GM18511 (cell line): ENCODE results near the gene SPOCD1.

Experiments used
- ATAC-seq: cut with Tn5 transposase; IDR thresholded peaks from one replicate; pipeline ENCODE4 v1.9.1; 2021; ENCODE audit warnings: mild to moderate bottlenecking, moderate library complexity; ENCODE audit not compliant: unreplicated experiment

Gene SPOCD1

GRCh38 chr1:31788825-31789256 is 27.0 kb downstream of the SPOCD1 start:
- peak; percentile 47 for ATAC-seq

DNA sequence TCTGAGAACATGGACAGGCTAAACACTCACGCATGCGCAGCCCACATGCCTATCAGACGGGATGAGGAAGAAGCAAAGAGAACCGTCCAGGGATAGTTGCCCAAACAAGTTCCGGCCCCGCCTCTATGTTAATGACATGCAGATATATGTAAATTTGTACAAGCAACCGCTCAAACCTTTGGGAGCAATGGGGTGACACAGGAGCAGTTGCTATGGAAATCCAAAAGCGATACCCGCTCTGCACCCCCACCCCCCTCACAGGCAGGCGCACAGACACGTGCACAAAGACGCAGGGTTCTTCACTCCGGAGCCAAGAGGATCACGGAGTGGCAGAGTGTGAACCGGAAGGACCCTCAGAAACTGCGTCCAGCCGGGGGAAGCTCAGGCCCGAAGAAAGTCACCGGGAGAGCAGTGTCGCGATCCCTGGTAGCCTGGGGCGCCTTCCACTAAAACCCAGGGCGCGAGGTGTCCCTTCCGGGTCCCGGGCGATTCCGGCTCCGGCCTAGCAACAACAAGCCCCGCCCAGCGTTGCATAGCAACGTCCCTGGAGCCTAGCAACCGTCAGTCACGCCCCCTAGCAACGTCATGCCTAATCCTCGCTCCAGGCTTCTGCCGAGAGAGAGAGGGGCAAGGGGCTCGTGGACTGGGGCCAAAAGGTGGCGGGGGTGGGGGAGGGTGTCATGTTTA is 27.5 kb downstream of the SPOCD1 start:
- ATAC-seq = peak; percentile 76

DNA sequence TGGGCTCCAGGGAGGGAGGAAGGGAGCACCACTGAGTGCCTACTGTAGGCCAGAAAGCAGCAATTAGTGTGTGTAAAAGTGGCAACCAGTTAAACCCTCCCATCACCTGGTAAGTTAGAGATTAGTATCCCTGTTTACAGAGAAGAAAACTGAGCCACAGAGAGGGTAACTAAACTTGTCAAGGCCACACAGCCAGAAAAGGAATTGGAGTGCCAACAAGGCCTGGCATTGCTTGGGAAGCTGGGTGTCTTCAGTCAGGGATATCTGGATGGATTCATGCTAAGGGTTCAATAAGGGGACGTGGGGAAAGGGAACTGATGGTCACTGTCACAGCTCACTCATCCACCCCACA is 28.1 kb downstream of the SPOCD1 start:
- ATAC-seq = no peak

- no peak for ATAC-seq
Measured at GRCh38 chr1:31787261-31787660, 28.6 kb downstream of the SPOCD1 start.

- ATAC-seq = no peak
Measured at GRCh38 chr1:31786366-31787060, 29.3 kb downstream of the SPOCD1 start.

DNA sequence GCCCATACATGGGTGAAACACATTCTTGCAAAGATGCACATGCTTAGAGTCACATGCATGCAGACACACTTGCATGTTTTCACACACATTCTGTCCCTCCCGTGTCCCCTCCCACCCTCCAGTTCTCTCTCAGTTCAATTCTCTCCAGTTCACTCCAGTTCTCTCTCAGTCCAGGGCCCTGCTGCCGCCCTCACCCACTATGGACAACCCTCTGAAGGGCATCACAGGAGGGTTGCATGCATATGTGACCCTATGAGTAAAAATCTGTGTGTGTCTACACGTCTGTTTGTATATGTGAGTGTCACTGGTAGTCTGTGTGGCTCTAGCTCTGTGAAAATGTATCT is 29.9 kb downstream of the SPOCD1 start:
- ATAC-seq = no peak

DNA sequence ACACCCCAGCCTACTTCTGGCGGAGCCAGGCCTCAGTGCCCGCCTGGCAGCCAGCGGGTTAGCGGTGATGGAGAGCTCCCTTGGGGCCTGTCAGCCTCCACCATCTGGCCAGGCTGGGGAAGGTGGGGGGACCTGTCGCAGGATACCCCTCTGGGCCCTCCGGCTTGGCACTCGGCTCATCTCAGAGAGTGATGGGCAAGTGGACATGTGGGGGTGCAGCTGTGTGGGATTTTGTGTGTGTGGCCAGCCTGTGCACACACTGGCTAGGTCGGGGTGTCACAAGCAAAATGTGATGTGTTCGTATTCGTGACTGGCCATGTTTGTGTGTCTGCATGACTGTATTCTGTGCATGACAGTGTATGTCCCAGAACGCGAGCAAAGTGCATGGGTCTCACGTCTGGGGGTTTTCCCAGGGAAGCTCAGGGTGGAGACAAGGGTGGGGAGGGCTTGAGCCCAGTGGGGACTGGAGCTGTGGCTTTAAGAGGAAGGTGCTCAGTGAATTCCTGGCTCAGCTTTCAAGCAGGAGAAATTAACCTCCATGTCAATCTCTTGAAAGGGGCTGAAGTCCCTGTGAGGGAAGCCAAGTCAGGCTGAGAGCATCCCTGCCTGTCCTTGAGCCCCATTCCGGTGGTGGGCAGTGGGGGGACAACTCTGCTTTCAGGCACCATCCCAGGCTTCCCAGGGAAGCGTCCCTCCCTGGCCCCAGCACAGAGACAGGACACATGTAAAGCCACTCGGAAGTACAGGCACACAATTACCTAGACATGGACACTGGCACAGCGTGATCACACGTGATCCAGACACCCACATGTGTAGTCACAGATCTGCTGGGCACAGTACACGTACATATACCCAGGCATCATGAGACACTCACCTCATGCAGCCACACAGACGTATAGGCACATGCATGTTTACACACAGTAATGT is 30.5 kb downstream of the SPOCD1 start:
- ATAC-seq = no peak

- ATAC-seq = no peak
Measured at GRCh38 chr1:31784356-31785019, 31.3 kb downstream of the SPOCD1 start.

DNA sequence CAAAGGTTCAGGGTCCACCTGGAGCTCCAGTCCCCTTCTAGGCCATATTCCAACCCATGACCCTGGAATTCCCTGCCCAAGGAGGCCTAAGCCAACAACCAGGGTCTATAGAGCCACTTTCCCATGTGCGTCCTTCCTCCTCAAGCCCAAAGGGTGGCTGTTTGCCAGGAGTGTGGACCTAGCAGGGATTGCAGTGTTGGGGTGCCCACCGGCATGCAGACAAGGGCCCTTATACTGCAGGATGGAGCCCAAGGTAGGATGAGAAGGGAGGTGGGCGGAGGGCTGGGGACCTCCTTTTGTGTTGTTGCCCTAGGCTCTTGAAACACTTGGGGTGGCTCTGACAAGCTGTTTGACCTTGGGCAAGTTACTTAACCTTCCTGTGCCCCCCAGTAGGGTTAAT is 32.0 kb downstream of the SPOCD1 start:
- no peak for ATAC-seq

DNA sequence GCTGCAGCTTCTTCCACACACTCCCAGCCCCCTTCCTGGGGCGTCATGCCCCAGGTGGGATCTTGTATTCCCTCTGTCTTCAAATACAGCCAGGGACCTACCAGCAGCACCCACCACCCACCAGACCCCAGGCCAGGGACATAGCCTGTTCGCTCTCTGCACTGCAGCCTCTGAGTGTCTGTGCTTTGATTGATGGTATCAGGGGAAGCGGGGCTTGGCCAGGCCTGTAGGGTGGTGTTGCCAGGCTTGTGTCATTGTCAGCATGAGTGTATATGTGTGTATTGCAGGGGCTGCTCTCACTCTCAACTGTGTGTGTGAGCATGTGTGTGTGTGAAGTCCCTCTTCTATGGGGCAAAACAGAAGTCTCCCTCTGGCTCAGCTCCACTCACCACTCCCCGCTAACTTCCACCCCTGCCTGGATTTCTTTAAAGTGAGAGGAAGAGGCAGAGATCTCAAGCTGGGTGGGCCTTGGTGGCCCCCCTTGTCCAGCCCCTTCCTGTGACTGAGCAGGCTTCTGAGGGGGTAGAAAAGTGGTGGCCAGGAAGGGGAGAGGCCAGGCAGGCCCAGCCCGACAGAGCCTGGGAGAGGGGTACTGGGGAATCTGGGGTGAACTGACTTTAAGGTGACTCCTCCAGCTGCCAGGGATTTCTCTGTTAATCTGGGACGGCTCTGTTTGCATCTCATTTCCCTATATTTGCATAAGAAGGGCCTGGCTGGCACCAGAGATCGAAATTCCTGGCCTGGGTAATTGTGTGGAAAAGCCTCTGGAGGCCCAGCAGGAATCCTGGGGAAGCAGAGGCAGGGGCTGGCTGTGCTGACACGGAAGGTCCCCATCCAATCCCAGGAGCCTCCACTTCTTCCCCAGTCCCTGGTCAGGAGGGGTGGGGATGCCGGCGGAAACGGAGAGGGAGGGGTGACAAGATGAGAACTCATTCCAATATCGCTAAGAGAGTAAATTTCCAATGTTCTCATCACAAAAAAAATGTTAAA is 33.1 kb downstream of the SPOCD1 start:
- no peak for ATAC-seq

DNA sequence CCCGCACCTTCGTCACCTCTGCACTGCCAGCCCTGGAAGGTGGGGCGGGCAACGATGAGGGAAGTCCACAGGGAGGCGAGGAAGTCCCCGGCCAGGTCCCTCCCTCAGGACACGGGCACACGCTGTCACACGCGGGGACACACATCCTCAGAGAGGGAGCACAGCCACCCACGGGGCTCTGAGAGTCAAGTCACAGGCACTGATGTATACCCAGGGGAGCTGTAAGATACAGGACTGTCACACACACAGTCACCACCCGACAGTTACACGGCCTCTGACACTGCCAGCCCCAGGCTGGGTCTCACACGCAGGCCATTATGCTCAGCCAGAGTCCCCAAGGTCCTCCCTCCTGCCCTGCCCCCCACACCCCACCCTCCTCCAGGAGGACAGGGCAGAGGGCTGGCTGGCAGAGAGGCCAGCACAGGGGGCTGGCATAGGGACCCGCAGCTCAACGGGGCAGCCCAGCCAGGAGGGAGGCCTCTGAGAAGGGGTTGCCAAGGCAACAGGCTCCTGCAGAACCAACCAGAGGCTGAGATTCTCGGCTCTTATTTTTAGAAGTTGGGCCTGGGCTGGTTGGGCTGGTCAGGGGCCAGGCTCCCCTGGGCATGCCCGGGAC is 34.0 kb downstream of the SPOCD1 start:
- ATAC-seq = no peak

DNA sequence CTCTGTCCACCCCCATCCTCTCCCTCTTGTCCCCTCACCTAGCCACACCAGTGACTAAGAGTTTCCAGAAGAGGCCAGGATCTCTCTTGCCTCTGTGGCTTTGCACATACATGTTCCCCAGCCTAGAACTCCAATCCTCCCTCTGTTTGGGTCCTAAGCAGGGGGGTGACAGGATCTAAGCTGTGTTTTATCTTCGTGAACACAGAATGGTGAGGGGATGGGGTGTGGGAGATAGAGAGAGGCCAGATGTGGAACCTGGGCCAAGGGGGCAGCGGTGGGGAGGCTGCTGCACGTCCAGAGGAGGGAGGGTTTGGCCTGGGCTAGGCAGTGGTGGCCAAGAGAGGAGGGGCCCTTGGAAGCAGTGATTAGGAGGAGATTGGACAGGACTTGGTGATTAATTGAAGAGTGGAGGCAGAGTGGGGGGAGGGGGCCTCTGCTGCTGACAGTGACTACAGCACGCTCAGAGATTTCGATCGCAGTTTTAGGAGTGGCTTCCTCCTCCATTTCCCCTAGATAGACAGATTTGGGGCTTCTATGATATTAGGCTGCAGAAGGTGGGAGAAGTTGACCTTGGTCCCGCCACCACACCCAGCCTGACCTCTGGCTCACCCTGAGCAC is 34.6 kb downstream of the SPOCD1 start:
- ATAC-seq = no peak

- ATAC-seq = no peak
Measured at GRCh38 chr1:31780632-31781031, 35.2 kb downstream of the SPOCD1 start.

DNA sequence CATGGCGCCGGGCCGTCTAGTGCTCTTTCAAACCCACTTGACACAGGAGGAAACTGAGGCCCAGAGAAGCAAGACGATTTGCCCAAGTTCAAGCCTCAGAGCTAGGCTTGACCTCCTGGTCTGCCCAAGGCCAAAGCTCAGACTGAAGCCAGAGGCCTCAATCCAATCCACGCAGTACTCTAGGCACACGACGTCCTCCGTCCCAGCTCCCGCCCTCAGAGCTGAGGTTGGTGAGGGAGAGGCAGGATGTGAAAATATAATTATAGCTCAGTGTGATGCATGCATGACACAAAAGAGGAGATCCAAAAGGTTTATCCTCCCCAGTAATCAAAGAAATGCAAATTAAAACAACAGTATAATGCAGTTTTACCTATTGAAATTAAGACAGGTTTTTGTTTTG is 36.1 kb downstream of the SPOCD1 start:
- no peak for ATAC-seq

DNA sequence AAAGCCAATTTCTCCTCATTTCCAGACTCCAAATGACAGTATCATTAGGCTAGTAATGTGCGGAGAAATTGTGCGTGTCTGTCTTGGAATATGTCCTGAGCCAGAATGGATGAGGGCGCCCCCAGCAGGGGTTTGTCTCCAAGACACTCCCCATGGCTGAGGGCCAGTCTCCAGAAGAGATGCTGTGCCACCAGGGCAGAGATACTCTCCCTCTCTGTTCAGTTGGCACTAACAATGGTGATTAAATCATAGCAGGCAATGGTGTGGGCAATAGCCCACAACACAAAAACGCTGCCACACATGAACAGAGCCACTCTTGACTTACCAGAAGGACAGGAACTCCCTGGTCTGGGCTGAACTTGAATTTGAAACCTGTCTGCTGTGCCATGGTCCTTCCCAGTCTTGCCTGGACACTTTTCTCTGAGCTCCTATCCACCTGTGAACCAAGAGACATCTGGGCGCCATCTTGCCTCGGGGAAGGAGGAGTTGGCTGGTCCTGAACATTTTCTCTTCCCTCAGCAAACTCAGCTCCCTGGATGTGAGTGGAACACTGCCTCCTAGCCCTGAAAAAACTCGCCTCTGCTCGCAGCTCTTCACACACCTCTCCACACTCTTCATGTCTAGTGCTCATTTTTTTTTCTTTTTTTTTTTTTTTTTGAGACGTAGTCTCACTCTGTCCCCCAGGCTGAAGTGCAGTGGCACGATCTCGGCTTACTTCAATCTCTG is 36.9 kb downstream of the SPOCD1 start:
- ATAC-seq = no peak

- ATAC-seq = no peak
Measured at GRCh38 chr1:31776516-31776915, 39.3 kb downstream of the SPOCD1 start.

DNA sequence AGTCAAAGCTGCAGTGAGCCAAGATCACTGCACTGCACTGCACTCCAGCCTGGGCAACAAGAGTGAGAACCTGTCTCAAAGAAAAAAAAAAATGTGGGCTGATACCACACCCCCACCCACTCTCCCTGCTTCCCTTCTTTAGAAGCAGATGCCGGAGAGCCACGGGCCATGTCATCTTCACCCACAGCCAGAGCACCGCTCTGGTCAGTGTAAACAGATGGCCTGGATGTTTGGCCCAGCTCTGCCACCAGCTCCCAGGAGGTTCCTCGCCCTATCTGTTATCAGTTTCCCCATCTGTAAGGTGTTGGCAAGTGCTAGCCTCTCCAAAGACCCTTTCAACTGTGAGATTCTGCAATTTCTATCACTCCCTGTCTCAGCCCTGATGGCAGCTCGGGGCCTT is 39.8 kb downstream of the SPOCD1 start:
- ATAC-seq = no peak

GRCh38 chr1:31775210-31775999 is 40.4 kb downstream of the SPOCD1 start:
- ATAC-seq = no peak
